NCI-H2227 treated with DMSO at 0.1 percent for 48 hours (cell line): ENCODE data around the gene PLXNB1.
"Not testable (repeated sequence)": the region's sequence is repeated elsewhere in the genome, so short reads cannot be mapped to it uniquely, and the experiment has no call there.

Source experiments
- DNase-seq: peaks from one replicate; lab custom pipeline; 2025; lab: John Stamatoyannopoulos, UW

The PLXNB1 gene

GRCh38 chr3:48404440-48405342 lies 25.2 kb downstream of the PLXNB1 start:
- no peak for DNase-seq

- DNase-seq, result no peak
These were observed 26.1 kb downstream of the PLXNB1 start for GRCh38 chr3:48403533-48404439.

- no peak for DNase-seq
These were observed 27.0 kb downstream of the PLXNB1 start for GRCh38 chr3:48402907-48403306.

- DNase-seq, result no peak
These were observed 27.6 kb downstream of the PLXNB1 start for GRCh38 chr3:48402281-48402732.

GRCh38 chr3:48401434-48401901 lies 28.4 kb downstream of the PLXNB1 start:
- DNase-seq, result not testable (repeated sequence)

- DNase-seq, result peak; percentile 15
These were observed 29.0 kb downstream of the PLXNB1 start for GRCh38 chr3:48400824-48401433.

GRCh38 chr3:48399387-48400172 lies 30.3 kb downstream of the PLXNB1 start:
- no peak for DNase-seq

GRCh38 chr3:48398701-48399386 lies 31.0 kb downstream of the PLXNB1 start:
- DNase-seq, result no peak

GRCh38 chr3:48397767-48398681 lies 31.9 kb downstream of the PLXNB1 start:
- DNase-seq, result no peak

- no peak for DNase-seq
These were observed 34.2 kb downstream of the PLXNB1 start for GRCh38 chr3:48395714-48396113.

GRCh38 chr3:48394391-48394790 lies 35.5 kb downstream of the PLXNB1 start:
- no peak for DNase-seq

- DNase-seq, result no peak
These were observed 40.9 kb downstream of the PLXNB1 start for GRCh38 chr3:48388966-48389365.

- no peak for DNase-seq
These were observed 42.3 kb downstream of the PLXNB1 start for GRCh38 chr3:48387634-48388033.

- no peak for DNase-seq
These were observed 56.9 kb downstream of the PLXNB1 start for GRCh38 chr3:48372862-48373435.

- DNase-seq, result no peak
These were observed 57.5 kb downstream of the PLXNB1 start for GRCh38 chr3:48372377-48372770.

GRCh38 chr3:48371651-48372376 lies 58.1 kb downstream of the PLXNB1 start, which contains the start of gene FBXW12:
Gene FBXW12, plus strand, starts transcription at chr3:48372219. Its CDS starts 549 bp downstream, at chr3:48372768.
- no peak for DNase-seq

GRCh38 chr3:48370333-48370713 lies 59.6 kb downstream of the PLXNB1 start:
- DNase-seq, result no peak

- DNase-seq, result no peak
These were observed 60.1 kb downstream of the PLXNB1 start for GRCh38 chr3:48369693-48370332.
